Measurements from ENCODE around the gene MAPK1.

GRCh38 chr22:21845558-21846453 is 21.6 kb downstream of the MAPK1 start:
- TF ChIP-seq, protein P1, sequence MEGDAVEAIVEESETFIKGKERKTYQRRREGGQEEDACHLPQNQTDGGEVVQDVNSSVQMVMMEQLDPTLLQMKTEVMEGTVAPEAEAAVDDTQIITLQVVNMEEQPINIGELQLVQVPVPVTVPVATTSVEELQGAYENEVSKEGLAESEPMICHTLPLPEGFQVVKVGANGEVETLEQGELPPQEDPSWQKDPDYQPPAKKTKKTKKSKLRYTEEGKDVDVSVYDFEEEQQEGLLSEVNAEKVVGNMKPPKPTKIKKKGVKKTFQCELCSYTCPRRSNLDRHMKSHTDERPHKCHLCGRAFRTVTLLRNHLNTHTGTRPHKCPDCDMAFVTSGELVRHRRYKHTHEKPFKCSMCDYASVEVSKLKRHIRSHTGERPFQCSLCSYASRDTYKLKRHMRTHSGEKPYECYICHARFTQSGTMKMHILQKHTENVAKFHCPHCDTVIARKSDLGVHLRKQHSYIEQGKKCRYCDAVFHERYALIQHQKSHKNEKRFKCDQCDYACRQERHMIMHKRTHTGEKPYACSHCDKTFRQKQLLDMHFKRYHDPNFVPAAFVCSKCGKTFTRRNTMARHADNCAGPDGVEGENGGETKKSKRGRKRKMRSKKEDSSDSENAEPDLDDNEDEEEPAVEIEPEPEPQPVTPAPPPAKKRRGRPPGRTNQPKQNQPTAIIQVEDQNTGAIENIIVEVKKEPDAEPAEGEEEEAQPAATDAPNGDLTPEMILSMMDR (IDR thresholded peaks at IDR 0.05; ENCODE audit: low read depth, low read length) = no peak
- TF ChIP-seq EZH2phosphoT487 (IDR thresholded peaks at IDR 0.05; ENCODE audit: low read depth) = no peak
